Coronary artery (tissue), 2 donors: ENCODE data around the gene SNRNP200.

ENCODE experiments used
- DNase-seq: peaks from one replicate; pipeline ENCODE4 v3.0.0-alpha.2; 2017; ENCODE audit warnings: low spot score
- H3K27ac ChIP-seq, 2 donors: fragments of 200-600 bp; sonication (generic); one replicate each; pipeline ENCODE4 v1.5.1; 2016 to 2019
- H3K4me3 ChIP-seq: fragments of 200-600 bp; sonication (generic); 2 replicates; pipeline ENCODE4 v1.5.1; 2016; ENCODE audit warnings: mild to moderate bottlenecking, moderate library complexity
- TF ChIP-seq, protein P1 (sequence below): fragments of 200-600 bp; sonication (generic); IDR thresholded peaks from one replicate; pipeline ENCODE4 v1.5.1; 2019; ENCODE audit warnings: antibody characterized with exemption

Gene SNRNP200

DNA sequence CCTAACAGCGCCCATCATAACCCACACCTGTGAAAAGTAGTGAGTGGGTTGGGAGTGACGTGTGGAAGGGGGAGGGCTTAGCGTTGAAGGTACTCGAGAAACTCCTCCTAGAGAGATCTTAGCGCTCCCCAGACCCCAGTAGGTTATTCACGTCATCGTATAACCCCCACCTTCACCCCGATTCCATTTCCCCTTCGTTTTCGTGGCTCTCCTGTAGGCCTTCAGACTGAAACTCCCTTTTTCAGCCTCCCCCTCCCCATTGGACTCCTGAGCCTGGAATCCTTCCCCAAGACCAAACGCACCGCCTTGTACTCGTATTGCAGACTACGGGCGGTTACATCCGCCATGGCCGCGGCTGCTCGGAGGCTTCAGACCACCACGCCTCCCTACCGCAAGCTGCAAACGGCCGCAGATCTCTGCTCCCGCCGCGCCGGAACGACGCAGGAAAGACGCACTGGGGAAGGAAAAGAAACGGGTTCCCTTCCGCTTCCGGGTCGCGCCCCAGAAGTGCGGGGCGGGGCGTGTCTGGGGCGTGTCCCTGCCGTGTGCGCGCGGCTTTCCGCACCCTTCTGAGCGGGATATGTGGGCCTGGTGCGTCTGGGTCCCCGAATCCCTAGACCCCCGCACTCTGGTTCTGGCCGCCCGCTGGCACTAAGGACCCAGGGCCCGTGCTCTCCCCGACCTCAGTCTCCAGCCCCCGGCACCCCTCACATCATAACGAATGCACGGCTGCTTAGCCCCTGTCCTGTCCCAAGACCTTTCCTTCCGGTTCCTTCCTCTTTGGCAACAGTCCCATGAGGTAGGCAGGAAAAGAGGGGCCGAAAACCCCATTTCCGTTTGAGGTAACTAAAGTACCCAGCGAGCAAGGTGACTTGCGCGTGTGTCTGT is at the start of gene SNRNP200:
Gene SNRNP200 (minus strand): TSS at position 456 of the 888 bp plus-strand sequence. CDS start 109 bp downstream, at position 347.
- Histone ChIP-seq H3K4me3 (peak within 1 kb of the TSS; percentile 84), H3K27ac (peak within 1 kb of the TSS; percentile 75 to 80)
- DNase-seq: peak; percentile 89
- TF ChIP-seq, protein P1, sequence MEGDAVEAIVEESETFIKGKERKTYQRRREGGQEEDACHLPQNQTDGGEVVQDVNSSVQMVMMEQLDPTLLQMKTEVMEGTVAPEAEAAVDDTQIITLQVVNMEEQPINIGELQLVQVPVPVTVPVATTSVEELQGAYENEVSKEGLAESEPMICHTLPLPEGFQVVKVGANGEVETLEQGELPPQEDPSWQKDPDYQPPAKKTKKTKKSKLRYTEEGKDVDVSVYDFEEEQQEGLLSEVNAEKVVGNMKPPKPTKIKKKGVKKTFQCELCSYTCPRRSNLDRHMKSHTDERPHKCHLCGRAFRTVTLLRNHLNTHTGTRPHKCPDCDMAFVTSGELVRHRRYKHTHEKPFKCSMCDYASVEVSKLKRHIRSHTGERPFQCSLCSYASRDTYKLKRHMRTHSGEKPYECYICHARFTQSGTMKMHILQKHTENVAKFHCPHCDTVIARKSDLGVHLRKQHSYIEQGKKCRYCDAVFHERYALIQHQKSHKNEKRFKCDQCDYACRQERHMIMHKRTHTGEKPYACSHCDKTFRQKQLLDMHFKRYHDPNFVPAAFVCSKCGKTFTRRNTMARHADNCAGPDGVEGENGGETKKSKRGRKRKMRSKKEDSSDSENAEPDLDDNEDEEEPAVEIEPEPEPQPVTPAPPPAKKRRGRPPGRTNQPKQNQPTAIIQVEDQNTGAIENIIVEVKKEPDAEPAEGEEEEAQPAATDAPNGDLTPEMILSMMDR: no peak

DNA sequence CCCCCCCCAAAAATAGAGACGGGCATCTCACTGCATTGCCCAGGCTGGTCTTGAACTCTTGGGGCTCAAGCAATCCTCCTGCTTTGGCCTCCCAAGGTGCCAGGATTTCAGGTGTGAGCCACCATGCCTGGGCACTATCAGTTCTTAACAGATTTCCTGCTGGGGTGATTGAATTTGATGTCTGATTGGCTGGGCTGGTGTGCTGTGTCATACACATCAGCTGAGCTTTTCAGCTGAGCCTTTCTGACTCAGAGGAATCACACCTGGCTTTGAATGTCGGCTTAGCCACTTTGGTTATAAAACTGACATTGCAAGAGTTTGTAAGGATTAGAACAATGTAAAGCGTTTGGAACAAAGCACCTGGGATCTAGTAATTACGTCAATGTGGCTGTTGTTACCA is 49.1 kb upstream of the SNRNP200 start:
- no peak for DNase-seq
- TF ChIP-seq, protein P1: no peak
- H3K4me3 ChIP-seq: no peak overlapping the region
- peak overlapping the region in 1 of 2 donors; percentile 78 for H3K27ac ChIP-seq

DNA sequence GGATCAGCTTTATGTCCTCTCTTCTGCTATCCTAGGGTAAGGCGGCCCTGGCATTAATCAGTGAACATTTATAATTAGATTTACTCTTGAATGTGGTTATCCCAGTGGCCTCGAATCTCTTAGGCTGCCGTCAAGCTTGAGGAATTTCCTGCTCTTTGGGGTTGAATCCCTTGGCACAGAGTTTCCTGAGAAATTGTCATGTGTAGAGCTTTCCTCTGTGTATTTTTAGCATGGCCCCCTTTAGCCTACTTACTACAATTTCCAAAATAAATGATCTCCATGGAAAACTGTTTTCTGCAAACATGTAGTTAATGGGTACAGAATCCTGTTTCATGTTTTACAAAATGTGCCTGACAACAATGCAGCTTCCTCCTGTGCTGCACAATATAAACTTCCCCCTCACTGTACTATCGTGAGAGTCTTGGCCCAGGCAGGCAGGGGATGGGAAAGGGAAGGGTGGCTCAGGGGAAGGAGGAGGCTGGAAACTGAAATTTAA is 48.3 kb upstream of the SNRNP200 start:
- TF ChIP-seq, protein P1: no peak
- no peak for DNase-seq
- Histone ChIP-seq H3K27ac (peak overlapping the region; percentile 78 to 88), H3K4me3 (peak overlapping the region; percentile 58)

DNA sequence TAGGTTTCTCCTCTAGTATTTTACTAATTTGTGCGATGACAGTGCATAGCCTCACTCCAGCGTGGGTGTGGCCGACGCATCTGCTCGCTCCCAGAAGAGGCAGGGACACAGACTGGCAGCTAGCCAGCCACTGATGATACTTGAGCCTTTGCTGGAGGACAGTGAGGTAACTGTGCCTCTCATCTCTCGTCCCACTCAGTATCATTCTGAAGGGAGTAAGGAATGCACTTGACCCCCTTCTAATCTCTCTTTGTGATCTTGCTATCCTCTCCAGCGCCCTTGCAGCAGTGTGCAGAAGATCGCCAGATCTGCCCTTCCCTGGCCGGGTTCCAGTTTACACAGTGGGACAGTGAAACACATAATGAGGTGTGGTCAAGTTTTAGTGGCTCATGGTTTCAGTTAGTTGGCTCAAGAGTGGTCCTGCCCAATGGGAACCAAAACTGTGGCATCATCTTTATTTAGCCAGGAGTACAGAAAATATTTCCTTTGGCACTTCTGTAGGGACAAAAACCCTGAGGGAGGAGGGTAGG is 47.8 kb upstream of the SNRNP200 start:
- Histone ChIP-seq H3K4me3 (peak overlapping the region; percentile 58), H3K27ac (peak overlapping the region; percentile 78 to 88)
- TF ChIP-seq, protein P1: no peak
- DNase-seq: peak; percentile 78

DNA sequence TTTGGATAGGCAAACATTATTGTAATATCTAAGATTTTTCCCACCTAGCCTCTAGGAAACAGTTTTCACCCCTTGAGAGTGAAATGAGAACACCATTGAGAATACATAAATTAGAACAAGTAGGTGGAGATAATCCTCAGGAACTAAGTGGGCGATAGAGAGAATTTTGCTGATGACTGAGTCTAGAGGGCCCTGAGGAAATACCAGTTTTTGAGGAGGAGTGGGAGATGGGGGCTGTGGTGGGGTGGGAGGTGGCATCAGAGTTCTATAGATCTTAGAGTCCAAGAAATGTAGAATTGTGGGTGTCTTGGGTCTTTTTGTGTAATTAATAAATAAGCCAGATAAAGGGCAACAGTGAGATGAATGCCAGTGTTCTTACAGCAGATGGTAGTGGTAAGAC is 42.0 kb upstream of the SNRNP200 start:
- TF ChIP-seq, protein P1: no peak
- DNase-seq: no peak
- Histone ChIP-seq H3K27ac (no peak overlapping the region), H3K4me3 (no peak overlapping the region)

DNA sequence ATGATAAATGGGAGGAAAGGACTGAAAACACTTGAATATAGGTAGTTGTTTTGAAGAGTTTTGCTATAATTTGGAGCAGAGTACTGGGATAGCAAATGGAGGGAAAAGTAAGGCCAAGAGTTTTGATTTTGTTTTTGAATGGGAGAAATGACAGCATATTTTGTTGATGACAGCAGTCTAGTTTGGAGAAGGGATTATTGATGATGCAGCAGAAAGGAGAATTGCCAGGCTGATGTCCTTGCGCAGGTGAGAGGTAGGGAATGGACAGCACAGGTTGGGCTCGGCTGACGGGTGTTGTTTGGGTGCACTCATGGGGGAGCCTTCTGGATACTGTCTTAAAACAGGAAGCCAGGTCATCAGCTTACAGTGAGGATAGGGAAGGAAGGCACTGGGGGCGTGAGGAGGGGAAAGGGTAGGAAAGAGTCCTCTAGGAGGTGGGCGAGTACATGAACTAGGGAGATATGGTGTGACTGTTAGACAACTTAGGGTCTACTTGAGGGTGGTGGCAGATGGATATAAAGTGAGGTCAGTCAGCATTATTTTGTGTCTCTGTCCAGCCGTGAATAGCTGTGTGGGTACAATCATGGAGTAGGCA is 40.6 kb upstream of the SNRNP200 start:
- no peak for DNase-seq
- no peak overlapping the region for H3K27ac ChIP-seq
- TF ChIP-seq, protein P1: no peak
- H3K4me3 ChIP-seq: no peak overlapping the region
